ENCODE data around the gene CLECL1. TPM values are rescaled to one million over a fixed set of nuclear protein-coding genes. Genes with fewer than 3 reads are reported as not detected.
"Not testable (repeated sequence)": the region's sequence is repeated elsewhere in the genome, so short reads cannot be mapped to it uniquely, and the experiment has no call there.

Gene CLECL1
- total and polyA plus RNA-seq, 2 donors, result 4.0 to 11.2 TPM

DNA sequence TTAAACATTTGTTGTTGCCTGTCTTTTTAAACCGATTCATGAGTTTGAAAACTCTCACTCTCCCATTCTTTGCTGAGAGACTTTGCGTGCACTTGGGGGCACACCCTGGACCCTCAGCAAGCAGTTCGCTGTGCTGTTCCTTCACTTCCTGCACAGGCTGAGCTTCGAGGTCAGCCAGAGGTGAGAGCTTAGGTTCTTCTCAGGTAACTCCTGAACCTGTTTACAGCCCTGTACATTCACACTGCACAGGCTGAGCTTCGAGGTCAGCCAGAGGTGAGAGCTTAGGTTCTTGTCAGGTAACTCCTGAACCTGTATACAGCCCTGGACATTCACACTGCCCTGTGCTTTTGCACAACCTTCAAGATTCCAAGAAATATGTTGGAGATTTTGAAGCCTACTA lies 9.8 kb upstream of the CLECL1 start:
- Histone ChIP-seq H3K9me3 (ENCODE audit: control insufficient read depth in 2 of 2, insufficient read depth in 1 of 2, low read length in 1 of 2) (no peaks in the 10 kb centered on the region), H3K36me3 (ENCODE audit: control insufficient read depth in 2 of 2, insufficient read depth in 2 of 2, low read length in 1 of 2) (no peaks in the 10 kb centered on the region), H3K27me3 (ENCODE audit: control insufficient read depth in 2 of 2, insufficient read depth in 1 of 2, low read length in 1 of 2) (no peaks in the 10 kb centered on the region), H3K4me1 (ENCODE audit: control insufficient read depth in 2 of 2, insufficient read depth in 2 of 2, low read length in 2 of 2) (peaks cover 11 to 25% of the 10 kb centered on the region in 2 donors), H3K27ac (ENCODE audit: low read depth in 1 of 2, low read length in 1 of 2) (no peak overlapping the region), H3K4me3 (ENCODE audit: low read length in 2 of 2) (no peak overlapping the region)
- DNase-seq (ENCODE audit: low read depth in 6 of 9, low spot score in 9 of 9), result peak in 1 of 9 donors; percentile 51
- WGBS, result 48% methylated on average over 5 of the region's 5 CpGs

DNA sequence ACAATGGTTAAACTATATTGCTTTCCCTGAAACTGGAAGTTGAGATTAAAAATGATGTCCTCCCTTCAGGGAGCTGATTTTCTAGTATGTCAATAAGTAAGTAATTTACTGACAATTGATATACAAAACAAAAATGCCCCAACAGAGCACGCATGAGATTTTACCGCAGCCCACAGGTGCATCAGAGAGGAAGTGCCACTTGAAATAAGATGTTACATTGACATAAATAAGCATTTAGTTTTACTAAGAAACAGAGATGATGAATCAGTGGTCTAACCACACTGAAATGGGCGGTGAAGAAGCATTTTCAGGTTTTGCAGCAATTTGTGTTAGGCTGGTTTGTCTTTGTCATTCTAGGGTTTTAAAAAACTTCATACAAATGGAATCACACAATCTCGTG lies 8.8 kb upstream of the CLECL1 start:
- Histone ChIP-seq H3K27me3 (ENCODE audit: control insufficient read depth in 2 of 2, insufficient read depth in 1 of 2, low read length in 1 of 2) (no peaks in the 10 kb centered on the region), H3K4me3 (ENCODE audit: low read length in 2 of 2) (no peak overlapping the region), H3K4me1 (ENCODE audit: control insufficient read depth in 2 of 2, insufficient read depth in 2 of 2, low read length in 2 of 2) (peaks cover 11 to 25% of the 10 kb centered on the region in 2 donors), H3K27ac (ENCODE audit: low read depth in 1 of 2, low read length in 1 of 2) (peak overlapping the region; percentile 1 to 40), H3K9me3 (ENCODE audit: control insufficient read depth in 2 of 2, insufficient read depth in 1 of 2, low read length in 1 of 2) (no peaks in the 10 kb centered on the region), H3K36me3 (ENCODE audit: control insufficient read depth in 2 of 2, insufficient read depth in 2 of 2, low read length in 1 of 2) (no peaks in the 10 kb centered on the region)
- DNase-seq (ENCODE audit: low read depth in 6 of 9, low spot score in 9 of 9), result peak in 1 of 9 donors; percentile 82
- WGBS, result 3% methylated on average over 4 of the region's 4 CpGs

DNA sequence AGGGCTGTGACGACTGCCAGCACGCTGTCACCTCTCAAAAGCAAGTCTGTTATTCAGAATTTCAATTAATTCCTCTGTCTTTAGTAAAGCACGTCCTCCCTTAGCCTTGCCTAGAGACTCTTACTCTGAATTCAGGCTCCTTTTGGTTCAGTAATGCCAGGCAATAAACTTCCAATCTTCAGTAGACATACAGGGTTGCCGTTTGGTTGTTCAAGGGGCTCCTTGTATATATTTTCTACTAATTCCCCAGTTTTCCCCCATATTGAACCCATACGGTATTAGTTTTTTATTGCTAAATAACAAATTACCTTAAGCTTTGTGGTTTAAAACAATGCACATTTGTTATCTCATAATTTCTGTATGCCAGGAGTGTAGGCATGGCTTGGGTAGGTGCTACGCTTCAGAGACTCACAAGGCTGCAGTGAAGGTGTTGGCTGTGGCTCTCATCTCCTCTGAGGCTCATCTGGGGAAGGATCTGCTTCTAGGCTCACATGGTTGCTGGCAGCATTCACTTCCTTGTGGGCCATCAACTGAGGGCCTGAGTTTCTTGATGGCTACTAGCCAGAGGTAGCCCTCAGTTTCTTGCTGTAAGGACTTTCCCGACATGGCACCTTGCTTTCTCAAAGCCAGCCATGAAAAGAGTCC lies 7.3 kb upstream of the CLECL1 start:
- no peaks in the 10 kb centered on the region for H3K36me3 ChIP-seq (ENCODE audit: control insufficient read depth in 2 of 2, insufficient read depth in 2 of 2, low read length in 1 of 2)
- peak overlapping the region in 1 of 2 donors; percentile 53 for H3K27ac ChIP-seq (ENCODE audit: low read depth in 1 of 2, low read length in 1 of 2)
- peak overlapping the region in 1 of 2 donors; percentile 21 for H3K4me3 ChIP-seq (ENCODE audit: low read length in 2 of 2)
- no peaks in the 10 kb centered on the region for H3K27me3 ChIP-seq (ENCODE audit: control insufficient read depth in 2 of 2, insufficient read depth in 1 of 2, low read length in 1 of 2)
- no peaks in the 10 kb centered on the region for H3K9me3 ChIP-seq (ENCODE audit: control insufficient read depth in 2 of 2, insufficient read depth in 1 of 2, low read length in 1 of 2)
- peaks cover 11 to 25% of the 10 kb centered on the region in 2 donors for H3K4me1 ChIP-seq (ENCODE audit: control insufficient read depth in 2 of 2, insufficient read depth in 2 of 2, low read length in 2 of 2)
- 80% methylated on average over 7 of the region's 7 CpGs for WGBS
- DNase-seq (ENCODE audit: low read depth in 6 of 9, low spot score in 9 of 9), result peak in 1 of 9 donors; percentile 48

- not testable (repeated sequence) for H3K9me3 ChIP-seq (ENCODE audit: control insufficient read depth in 2 of 2, insufficient read depth in 1 of 2, low read length in 1 of 2); H3K27me3 ChIP-seq (ENCODE audit: control insufficient read depth in 2 of 2, insufficient read depth in 1 of 2, low read length in 1 of 2); H3K36me3 ChIP-seq (ENCODE audit: control insufficient read depth in 2 of 2, insufficient read depth in 2 of 2, low read length in 1 of 2); DNase-seq (ENCODE audit: low read depth in 6 of 9, low spot score in 9 of 9); H3K27ac ChIP-seq (ENCODE audit: low read depth in 1 of 2, low read length in 1 of 2)
- peaks cover 11 to 25% of the 10 kb centered on the region in 2 donors for H3K4me1 ChIP-seq (ENCODE audit: control insufficient read depth in 2 of 2, insufficient read depth in 2 of 2, low read length in 2 of 2)
- H3K4me3 ChIP-seq (ENCODE audit: low read length in 2 of 2), result peak overlapping the region in 1 of 2 donors; percentile 21
- 81% methylated on average over 53 of the region's 54 CpGs for WGBS
Measured at GRCh38 chr12:9739404-9740105, 6.7 kb upstream of the CLECL1 start.

GRCh38 chr12:9738905-9739304 lies 6.0 kb upstream of the CLECL1 start:
- not testable (repeated sequence) for H3K9me3 ChIP-seq (ENCODE audit: control insufficient read depth in 2 of 2, insufficient read depth in 1 of 2, low read length in 1 of 2); H3K27me3 ChIP-seq (ENCODE audit: control insufficient read depth in 2 of 2, insufficient read depth in 1 of 2, low read length in 1 of 2); H3K27ac ChIP-seq (ENCODE audit: low read depth in 1 of 2, low read length in 1 of 2); DNase-seq (ENCODE audit: low read depth in 6 of 9, low spot score in 9 of 9); H3K4me3 ChIP-seq (ENCODE audit: low read length in 2 of 2); H3K36me3 ChIP-seq (ENCODE audit: control insufficient read depth in 2 of 2, insufficient read depth in 2 of 2, low read length in 1 of 2)
- WGBS, result 76% methylated on average over 14 of the region's 14 CpGs
- H3K4me1 ChIP-seq (ENCODE audit: control insufficient read depth in 2 of 2, insufficient read depth in 2 of 2, low read length in 2 of 2), result peaks cover 11 to 25% of the 10 kb centered on the region in 2 donors

DNA sequence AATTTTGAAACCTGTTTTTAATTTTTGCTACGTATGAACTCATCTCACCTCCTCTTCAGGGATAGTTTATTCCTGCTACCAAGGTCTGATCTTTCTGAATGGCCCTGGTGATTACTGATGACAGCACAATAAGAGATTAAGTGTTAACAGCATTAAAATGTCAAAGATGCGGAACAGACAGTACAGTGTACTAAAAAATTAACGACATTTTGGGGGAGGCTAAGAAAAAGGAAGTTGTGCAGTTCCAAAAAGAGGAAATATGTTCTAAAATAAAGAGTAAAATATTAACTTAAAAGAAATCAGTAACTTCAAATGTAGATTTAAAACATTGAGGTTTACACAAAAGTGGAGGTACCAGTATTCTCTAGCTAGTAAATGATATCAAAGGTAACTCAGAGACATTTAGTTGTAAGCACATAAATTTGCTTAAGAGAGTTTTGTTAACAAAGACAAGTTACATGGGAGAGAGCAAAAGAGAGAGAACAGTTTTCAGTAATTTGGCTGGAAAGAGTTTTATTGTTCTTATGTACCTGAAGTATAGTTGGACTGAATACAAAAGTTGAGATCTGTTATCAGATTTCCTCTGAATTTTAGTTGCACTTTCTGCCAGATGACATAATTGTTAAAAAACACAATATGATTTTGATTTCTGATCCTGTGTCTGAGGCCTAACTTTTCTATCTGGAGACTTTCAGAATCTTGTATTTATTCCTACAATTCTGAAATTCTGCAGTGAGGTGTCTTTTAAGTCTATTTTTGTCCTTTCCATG lies 4.2 kb upstream of the CLECL1 start:
- DNase-seq (ENCODE audit: low read depth in 6 of 9, low spot score in 9 of 9), result peak in 1 of 9 donors; percentile 60
- Histone ChIP-seq H3K9me3 (ENCODE audit: control insufficient read depth in 2 of 2, insufficient read depth in 1 of 2, low read length in 1 of 2) (no peaks in the 10 kb centered on the region), H3K4me3 (ENCODE audit: low read length in 2 of 2) (no peak overlapping the region), H3K36me3 (ENCODE audit: control insufficient read depth in 2 of 2, insufficient read depth in 2 of 2, low read length in 1 of 2) (no peaks in the 10 kb centered on the region), H3K27ac (ENCODE audit: low read depth in 1 of 2, low read length in 1 of 2) (peak overlapping the region; percentile 42 to 48), H3K4me1 (ENCODE audit: control insufficient read depth in 2 of 2, insufficient read depth in 2 of 2, low read length in 2 of 2) (peaks cover 6 to 14% of the 10 kb centered on the region in 2 donors), H3K27me3 (ENCODE audit: control insufficient read depth in 2 of 2, insufficient read depth in 1 of 2, low read length in 1 of 2) (no peaks in the 10 kb centered on the region)
- WGBS, result 7% methylated on average over 3 of the region's 3 CpGs

DNA sequence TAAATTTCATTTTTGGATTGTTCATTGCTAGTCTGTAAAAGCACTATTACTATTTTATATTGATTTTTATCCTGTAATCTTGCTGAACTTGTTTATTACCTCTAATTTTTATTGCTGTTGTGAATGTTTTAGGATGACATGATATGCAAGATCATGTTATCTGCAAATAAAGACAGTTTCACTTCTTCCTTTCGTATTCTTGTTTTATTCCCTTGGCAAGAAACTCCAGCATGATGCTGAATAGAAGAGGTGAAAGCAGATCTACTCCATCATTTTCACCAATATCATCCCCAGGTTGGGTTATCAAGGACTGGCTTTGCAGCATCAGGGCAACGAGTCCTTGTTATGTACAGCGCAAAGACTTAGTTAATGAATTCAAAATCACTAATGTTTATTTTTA lies 2.7 kb upstream of the CLECL1 start:
- H3K4me3 ChIP-seq (ENCODE audit: low read length in 2 of 2), result no peak overlapping the region
- H3K27ac ChIP-seq (ENCODE audit: low read depth in 1 of 2, low read length in 1 of 2), result no peak overlapping the region
- no peaks in the 10 kb centered on the region for H3K9me3 ChIP-seq (ENCODE audit: control insufficient read depth in 2 of 2, insufficient read depth in 1 of 2, low read length in 1 of 2)
- no peak for DNase-seq (ENCODE audit: low read depth in 6 of 9, low spot score in 9 of 9)
- no peaks in the 10 kb centered on the region for H3K27me3 ChIP-seq (ENCODE audit: control insufficient read depth in 2 of 2, insufficient read depth in 1 of 2, low read length in 1 of 2)
- H3K36me3 ChIP-seq (ENCODE audit: control insufficient read depth in 2 of 2, insufficient read depth in 2 of 2, low read length in 1 of 2), result no peaks in the 10 kb centered on the region
- peaks cover 0 to 7% of the 10 kb centered on the region in 2 donors for H3K4me1 ChIP-seq (ENCODE audit: control insufficient read depth in 2 of 2, insufficient read depth in 2 of 2, low read length in 2 of 2)
- WGBS, result 93% methylated on average over 3 of the region's 3 CpGs

DNA sequence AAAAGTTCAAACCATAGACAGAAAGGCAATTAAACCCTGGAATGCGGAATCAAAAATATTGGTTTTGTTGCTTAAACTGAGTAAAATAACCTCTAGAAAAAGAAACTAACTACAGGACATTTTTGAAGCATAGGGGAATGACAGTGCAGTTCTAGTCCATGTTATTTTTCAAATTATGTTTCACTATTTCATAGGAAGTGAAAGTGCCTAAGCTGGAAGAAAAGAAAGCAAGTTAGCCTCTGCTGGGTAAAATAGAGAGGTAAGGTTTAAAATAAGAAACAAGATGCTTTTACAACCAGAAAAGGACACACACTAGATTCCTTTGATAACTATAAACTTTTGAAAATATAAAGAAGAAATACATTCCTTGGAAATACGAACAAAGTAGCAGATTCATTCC lies 1.1 kb downstream of the CLECL1 start:
- H3K9me3 ChIP-seq (ENCODE audit: control insufficient read depth in 2 of 2, insufficient read depth in 1 of 2, low read length in 1 of 2), result no peaks in the 10 kb centered on the region
- H3K4me1 ChIP-seq (ENCODE audit: control insufficient read depth in 2 of 2, insufficient read depth in 2 of 2, low read length in 2 of 2), result no peaks in the 10 kb centered on the region
- H3K36me3 ChIP-seq (ENCODE audit: control insufficient read depth in 2 of 2, insufficient read depth in 2 of 2, low read length in 1 of 2), result no peaks in the 10 kb centered on the region
- peak overlapping the region in 1 of 2 donors; percentile 38 for H3K27ac ChIP-seq (ENCODE audit: low read depth in 1 of 2, low read length in 1 of 2)
- no peak for DNase-seq (ENCODE audit: low read depth in 6 of 9, low spot score in 9 of 9)
- 71% methylated on average over 2 of the region's 2 CpGs for WGBS
- no peaks in the 10 kb centered on the region for H3K27me3 ChIP-seq (ENCODE audit: control insufficient read depth in 2 of 2, insufficient read depth in 1 of 2, low read length in 1 of 2)
- no peak overlapping the region for H3K4me3 ChIP-seq (ENCODE audit: low read length in 2 of 2)

GRCh38 chr12:9731393-9731792 lies 1.5 kb downstream of the CLECL1 start:
- no peaks in the 10 kb centered on the region for H3K4me1 ChIP-seq (ENCODE audit: control insufficient read depth in 2 of 2, insufficient read depth in 2 of 2, low read length in 2 of 2)
- DNase-seq (ENCODE audit: low read depth in 6 of 9, low spot score in 9 of 9), result no peak
- H3K4me3 ChIP-seq (ENCODE audit: low read length in 2 of 2), result no peak overlapping the region
- WGBS, result 79% methylated on average over 6 of the region's 6 CpGs
- H3K27me3 ChIP-seq (ENCODE audit: control insufficient read depth in 2 of 2, insufficient read depth in 1 of 2, low read length in 1 of 2), result no peaks in the 10 kb centered on the region
- H3K36me3 ChIP-seq (ENCODE audit: control insufficient read depth in 2 of 2, insufficient read depth in 2 of 2, low read length in 1 of 2), result no peaks in the 10 kb centered on the region
- H3K27ac ChIP-seq (ENCODE audit: low read depth in 1 of 2, low read length in 1 of 2), result peak overlapping the region in 1 of 2 donors; percentile 38
- H3K9me3 ChIP-seq (ENCODE audit: control insufficient read depth in 2 of 2, insufficient read depth in 1 of 2, low read length in 1 of 2), result no peaks in the 10 kb centered on the region

Data from thymus (tissue), 11 donors.